HG03442 (cell line): ENCODE data around the gene SLC12A3.

Experiments used
- ATAC-seq: cut with Tn5 transposase; IDR thresholded peaks from one replicate; pipeline ENCODE4 v1.9.1; 2021; ENCODE audit warnings: mild to moderate bottlenecking, moderate library complexity; ENCODE audit not compliant: unreplicated experiment

SLC12A3 gene

DNA sequence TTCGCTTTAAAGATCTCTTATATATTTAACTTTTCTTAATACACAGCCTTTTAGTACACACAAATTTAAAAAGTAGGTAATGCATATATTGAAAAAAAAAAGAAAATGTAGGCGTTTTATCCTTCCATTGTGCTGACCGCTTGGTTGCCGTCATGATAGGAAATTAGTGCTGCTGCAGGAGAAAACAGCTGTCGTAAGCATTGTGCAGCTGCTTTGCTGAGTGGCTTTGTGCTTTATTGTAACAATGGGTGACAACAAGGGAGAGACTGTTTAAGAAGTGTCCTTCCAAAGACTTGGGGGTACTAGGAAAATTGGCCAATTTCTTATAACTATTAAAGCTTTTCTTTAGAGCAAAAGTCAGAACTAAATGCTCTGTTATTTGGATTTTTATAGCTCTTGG, 71.9 kb downstream of the SLC12A3 start:
- no peak for ATAC-seq

DNA sequence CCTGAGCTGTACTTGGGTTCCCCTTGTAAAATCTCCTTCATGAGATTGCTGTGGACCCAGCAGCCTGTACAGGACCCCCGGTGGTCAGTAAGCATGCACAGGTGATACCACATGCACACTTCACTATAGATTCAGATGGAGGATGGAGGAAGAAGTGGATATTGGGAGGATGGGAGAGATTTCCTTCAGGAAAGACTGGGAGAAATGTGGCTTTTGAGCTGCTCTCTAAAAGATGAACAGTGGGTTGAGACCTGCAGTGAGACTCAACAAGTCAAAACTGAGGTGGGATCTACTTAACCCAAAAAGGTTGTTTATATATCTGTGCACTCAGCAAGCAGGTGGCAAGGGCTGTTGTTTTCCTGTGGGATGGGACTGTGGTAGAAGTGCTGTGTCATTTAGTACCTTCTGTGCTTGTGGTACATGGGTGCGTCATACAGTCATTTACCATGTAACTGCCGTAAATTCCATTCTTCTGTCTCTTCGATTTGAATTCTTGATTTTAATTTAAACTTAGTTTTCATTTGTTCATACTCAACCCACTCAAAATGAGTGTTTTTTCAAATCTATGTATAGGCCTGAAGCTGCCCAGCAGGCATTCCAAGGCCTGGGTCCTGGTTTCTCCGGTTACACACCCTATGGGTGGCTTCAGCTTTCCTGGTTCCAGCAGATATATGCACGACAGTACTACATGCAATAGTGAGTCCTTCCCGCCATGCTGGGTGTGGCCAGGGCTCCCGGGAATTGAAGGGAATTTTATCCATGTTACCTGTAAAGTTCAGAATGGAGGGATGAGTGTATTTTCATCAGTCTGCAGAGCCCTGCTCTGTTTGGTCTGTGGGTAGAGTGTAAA, 73.9 kb downstream of the SLC12A3 start:
- peak; percentile 34 for ATAC-seq

DNA sequence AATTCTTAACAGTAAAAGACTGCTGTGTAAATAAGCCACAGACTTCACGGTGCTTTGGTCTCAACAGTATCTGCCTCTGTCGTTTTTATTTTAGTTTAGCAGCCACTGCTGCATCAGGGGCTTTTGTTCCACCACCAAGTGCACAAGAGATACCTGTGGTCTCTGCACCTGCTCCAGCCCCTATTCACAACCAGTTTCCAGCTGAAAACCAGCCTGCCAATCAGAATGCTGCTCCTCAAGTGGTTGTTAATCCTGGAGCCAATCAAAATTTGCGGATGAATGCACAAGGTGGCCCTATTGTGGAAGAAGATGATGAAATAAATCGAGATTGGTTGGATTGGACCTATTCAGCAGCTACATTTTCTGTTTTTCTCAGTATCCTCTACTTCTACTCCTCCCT, 74.8 kb downstream of the SLC12A3 start:
- no peak for ATAC-seq

DNA sequence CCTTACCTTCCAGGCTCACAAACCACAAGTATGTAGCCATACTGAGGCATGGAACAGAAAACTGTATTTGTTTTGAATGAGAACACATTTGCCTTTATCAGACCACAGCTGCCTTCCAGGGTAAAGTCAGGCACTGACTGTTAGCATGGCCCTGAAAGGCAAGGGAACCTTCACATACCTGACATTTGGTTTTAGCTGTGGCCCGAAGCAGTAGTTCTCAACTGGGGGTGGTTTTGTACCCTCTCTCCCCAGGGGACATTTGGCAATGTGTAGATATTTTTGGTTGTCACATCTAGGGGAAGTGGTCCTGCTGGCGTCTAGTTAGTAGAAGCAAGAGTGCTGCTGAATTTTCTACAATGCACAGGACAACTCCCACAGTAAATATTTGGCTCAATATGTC, 76.1 kb downstream of the SLC12A3 start:
- ATAC-seq, result no peak

DNA sequence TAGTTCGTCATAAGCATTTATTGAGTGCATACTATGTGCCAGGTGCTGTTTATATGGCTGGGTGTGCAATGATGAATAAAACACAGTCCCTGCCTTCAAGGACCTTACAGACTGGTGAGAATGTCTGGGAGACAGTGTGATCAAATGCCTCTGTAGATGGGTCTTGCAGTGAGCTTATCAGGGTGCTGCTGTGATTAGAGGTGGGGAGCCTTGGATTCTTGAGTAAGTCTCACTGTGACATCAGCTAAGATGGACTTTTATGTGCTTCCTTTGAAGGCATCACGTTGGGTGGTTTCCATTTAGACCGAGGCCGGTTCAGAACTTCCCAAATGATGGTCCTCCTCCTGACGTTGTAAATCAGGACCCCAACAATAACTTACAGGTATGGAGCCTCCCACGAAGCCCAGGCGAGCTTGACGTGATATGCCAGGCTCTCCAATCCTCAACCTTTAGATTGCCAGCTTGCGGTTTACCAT, 76.9 kb downstream of the SLC12A3 start:
- no peak for ATAC-seq

DNA sequence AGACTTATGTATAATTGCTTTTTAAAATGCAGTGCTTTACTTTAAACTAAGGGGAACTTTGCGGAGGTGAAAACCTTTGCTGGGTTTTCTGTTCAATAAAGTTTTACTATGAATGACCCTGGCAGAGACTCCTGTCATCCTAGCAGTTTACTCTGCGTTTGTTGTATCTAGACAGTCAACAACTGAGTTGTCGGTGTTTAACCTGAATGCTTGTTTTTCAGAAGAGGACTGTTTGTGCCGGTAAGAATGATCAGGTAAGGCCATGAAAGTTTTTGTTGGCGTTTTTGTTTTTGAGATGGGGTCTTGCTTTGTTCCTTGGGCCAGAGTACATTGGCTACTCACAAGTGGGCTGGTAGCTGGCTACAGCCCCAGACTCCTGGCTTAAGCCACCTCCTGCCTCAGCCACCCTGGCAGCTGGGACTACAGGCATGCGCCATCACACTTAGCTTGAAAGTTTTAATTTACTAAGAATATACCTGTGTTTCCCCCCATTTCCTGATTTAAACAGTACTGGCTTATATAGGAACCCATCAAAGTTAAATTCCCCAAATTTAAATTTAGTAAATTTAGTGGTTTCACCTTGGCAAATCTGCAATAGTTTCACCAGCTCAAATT, 78.9 kb downstream of the SLC12A3 start:
- ATAC-seq, result no peak

DNA sequence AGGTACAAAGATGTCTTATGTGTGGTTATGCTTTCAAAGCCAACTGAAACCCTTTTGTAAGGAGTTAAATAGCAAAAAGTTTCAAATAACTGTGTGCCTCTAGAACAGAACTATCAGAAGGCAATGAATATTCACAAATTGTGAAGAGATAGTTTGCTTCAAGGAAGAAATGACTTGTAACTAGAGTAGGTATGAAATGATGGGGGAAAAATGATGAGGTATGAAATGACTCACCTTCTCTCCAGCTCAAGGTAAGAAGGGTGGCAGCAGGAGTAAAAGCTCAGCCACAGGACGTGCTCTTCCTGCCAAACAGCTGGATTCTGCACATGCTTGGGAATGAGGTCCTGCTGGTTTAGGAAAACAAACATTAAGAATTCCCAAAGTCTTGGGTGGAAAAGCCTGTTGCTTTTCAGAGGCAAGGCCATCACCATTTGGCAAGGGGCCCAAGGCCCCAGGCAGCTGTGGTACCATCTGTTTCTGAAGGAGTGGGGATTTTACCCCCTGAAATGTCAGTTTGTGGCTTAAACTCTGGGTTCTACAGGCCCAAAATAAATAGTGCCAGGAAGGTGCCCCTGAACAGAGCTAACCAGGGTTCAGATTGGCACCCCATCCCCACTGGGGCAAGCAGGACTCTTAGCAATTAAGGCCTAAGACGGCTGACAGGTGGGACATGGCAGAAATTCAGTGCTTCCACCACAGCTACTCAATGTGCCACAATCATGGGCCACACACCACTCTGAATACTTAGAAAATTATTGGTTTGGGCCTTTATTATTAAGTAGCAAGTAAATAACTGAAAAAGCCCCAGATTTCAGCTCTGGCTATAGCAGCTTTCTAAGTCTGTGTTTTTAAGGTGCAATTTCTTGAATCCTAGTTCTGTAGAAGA, 80.2 kb downstream of the SLC12A3 start:
- ATAC-seq, result peak; percentile 52

DNA sequence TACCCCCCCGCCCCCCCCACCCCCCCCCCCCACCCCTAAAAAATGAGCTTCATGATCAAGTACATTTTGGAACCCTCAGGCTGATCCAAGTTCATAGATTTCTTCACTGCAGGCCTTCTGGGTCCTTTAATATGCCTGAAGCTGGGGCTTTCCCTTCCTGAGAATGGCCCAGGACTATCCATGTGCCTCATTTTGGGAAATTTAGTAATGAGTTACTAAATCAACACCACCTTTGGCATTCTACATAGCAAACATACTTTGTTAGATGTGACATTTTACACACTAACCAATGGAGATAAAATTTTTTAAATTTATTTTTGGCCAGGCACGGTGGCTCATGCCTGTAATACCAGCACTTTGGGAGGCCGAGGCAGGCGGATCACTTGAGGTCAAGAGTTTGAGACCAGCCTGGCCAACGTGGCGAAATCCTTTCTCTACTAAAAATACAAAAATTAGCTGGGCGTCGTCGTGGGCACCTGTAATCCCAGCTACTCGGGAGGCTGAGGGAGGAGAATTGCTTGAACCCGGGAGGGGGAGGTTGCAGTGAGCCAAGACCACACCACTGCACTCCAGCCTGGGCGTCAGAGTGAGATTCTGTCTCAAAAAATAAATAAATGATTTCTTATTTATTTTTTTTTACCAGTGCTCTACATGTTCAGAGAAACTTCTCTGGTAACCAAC, 81.0 kb downstream of the SLC12A3 start:
- ATAC-seq, result no peak

DNA sequence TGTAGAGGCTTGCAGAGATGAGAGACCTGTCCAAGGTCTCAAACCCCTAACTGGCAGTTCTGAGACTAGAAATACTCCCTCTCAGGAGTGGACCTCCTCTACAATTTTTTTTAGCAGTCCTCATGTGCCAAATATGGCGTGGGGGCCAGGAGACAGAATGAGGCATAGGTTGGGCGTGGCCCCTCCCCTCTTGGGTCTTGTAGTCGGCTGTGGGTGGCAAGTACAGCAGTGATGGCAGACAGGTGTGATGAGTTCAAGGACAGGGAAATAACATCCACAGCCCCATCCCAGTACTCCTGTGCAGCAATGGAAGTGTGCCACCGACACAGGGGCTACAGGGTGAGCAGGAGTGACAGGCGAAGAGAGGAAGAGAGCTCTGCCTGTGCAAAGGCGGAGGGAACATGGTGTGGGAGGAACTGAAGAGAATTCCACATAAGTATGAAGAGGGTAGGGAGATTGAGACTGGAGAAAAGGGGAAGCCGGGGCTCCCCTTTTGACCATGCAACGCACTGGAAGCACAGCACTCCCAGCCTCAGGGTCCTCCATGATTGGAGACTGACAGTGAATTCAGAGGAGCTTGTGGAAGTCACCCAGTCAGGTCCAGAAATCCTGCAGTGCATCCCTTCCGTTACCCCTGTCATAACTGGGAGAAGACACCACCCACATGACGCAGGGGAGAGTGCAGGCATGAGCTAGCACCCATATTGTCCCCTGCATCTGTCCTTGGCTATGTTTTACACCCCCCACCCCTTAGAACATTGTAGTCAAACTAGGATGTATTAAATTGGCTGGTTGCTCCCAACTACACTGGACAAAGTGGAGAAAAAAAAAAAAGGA, 82.0 kb downstream of the SLC12A3 start:
- ATAC-seq, result no peak

DNA sequence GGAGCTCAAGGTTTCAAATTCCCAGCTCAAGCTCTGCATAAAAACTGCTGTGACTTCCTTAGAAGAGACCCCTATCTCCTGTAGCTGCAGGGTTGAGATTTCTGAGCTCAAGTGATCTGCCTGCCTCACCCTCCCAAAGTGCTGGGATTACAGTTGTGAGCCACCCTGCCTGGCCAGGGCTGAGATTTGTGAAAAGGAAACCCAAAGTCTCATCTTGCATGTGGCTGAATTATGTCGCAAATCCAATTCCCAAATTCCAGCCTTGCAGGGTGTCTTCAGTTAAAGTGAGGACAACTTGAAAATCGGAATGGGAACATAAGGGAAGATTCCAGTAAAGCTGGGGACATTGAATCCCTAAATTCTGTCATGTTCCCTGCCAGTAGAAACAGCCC, 82.6 kb downstream of the SLC12A3 start:
- no peak for ATAC-seq

DNA sequence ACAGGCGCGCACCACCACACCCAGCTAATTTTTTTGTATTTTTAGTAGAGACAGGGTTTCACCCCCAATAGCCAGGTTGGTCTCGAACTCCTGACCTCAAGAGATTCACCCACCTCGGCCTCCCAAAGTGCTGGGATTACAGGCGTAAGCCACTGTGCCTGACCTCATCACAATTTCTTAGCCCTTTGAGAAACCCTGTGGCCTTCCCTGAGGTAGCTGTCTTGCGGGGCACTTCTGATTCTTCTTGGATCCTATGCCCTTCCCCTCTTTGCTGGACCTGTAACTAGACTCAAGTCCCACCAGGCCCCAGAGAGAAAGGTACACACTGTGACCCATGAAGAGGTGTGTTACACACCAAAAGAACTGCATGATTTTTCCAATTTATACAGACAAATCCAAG, 83.2 kb downstream of the SLC12A3 start:
- ATAC-seq, result no peak

DNA sequence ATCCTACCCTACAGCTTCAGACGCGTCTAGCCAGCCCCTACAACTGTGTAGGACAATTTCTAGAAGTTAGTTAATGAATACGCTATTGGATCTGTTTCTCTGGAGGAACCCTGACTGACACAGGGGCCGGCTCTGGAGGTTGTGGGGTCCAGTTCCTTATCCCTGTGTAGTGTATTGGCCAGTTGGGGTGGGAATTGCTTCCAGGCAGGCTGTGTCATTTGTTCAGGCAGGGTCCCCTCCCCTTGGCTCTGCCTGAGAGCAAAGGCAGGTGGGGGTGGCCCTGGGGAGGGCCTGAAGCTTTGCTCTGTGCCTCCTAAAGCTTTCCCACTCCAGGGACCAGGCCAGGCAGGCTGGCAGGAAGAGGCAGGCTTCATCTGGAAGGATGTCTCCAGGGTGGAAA, 85.0 kb downstream of the SLC12A3 start:
- ATAC-seq, result no peak

DNA sequence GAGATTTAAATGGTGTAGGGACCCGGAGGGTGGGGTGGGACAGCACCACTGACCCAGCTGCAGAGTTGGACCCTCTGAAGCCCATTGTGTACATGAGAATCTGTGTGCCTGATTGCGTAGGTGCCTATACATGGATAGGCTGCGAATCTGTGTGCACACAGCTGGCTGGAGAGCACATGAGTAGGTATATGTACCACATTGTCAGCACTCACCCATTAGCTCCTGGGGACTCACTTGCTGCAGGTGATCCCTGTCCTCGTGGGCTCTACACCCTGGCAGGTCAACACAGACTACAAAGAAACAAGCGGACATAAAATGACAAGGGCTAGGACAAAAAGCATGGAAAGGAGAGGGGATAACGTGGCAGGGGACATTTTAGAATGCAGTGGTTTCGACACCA, 85.4 kb downstream of the SLC12A3 start:
- no peak for ATAC-seq

DNA sequence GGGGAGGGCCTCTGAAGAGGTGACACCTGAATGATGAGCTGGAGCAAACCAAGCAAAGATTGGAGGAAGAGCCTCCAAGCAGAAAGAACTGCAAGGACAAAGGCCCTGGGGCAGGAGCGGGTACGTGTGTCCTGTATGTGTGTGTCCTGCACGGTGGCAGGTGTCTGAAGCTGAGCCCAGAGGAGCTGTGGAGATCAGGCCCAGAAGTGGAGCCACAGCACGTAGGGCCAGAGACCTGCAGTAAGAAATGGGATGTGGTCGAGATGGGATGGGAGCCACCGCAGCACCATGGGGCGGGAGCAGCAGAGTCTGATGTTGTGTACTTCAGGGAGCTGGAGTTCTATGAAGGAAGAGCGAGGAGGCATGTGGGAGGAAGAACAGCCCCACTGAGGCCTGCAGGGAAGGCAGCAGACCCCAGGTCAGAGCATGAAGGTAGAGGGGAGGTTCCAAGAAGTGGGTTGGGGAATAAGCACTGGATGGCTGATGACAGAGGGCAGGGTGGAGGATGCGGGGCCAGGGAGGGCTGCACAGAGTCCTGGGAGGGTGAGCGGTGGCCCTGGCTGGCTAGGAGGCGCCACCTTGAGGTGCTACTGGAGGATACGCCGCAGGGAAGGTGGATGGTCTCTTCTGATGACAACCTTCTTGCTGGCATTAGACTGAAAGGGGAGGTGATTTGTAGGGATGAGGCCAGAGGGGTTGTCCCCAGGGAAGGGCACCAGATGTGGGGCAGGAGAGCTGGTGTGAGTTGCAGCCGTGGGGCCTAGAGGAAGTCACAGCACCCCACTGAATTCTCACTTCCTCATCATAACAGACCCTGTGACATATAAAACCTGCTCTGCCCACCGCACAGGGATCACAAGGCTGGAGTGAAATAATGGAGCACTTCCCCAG, 86.1 kb downstream of the SLC12A3 start:
- ATAC-seq, result peak; percentile 62

DNA sequence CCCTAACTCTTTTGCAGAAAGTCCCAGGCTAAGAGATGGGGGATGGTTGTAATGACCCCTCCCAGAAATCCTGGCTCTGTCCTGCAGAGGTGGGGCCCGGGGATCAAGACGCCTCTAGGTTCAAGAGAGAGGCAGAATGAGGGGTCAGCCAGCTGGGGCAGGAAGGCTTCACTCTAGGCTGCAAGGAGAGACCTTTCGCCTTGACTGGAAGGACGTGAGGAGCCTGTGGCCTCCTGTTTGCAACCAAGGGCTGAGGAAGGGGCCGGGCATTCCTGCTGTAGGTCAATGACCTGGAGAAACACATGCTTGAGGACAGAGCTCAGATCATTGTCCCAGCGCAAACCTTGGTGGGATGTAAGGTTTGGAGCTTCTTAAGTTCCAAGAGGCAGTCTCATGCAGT, 88.0 kb downstream of the SLC12A3 start:
- no peak for ATAC-seq

DNA sequence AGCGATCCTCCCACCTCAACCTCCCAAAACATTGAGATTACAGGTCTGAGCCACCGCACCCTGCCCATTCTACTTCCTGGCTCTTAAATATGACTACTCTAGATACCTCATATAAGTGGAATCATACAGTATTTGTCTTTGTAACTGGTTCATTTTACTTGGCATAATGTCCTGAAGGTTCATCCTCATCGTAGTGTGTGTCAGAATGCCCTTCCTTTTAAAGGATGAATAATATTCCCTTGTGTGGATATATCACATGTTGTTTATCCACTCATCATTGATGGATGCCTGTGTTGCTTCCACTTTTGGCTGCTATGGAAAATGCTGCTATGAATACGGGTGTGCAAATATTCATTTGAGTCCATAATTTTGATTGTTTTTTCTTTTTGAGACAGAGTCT, 91.1 kb downstream of the SLC12A3 start:
- ATAC-seq, result no peak

DNA sequence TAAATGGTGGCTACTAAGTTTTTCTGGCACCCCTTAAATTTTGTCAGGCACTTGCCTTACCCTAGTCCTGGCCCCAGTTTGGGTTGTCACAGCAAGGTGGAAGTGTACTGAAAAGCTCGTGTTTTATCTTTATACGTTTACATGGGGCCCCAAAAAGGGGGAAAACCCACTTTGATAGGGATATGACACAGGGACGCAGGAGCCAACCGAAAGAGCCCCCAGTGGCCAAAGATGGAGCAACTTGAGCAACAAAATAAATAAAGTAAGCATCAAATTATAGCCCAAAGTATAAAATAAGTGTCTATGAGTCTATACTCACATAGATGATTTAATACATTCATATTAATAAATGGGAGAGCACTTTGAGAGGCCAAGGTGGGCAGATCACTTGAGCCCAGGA, 91.7 kb downstream of the SLC12A3 start:
- ATAC-seq, result no peak

DNA sequence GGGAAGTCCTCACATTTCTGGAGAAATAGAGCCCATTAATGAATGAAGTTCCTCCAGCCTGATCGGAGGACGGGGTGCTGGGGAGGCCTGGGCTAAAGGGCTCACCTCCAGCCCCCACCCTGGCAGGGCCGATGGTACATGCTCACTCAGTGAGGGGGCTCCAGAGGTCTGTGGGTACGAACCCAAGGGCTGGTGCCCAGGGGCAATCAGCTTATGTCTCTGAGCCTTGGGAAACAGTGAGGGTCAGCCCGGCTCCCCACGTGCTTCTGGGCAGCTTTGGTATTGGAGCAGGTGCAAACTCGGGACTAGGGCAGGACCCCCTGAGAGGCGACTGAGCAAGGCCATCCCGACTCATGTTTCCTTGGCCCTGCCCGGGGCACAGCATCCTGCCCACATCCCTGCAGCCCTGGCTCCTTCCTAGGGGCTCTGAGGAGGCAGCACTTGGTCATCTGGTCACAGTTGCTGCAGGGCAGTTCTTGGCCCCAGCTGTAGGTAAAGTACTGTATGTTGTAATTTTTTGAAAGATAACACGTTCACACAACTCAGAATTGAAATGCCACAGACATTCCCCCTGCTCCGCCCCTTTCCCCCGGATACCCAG, 95.8 kb downstream of the SLC12A3 start:
- no peak for ATAC-seq

DNA sequence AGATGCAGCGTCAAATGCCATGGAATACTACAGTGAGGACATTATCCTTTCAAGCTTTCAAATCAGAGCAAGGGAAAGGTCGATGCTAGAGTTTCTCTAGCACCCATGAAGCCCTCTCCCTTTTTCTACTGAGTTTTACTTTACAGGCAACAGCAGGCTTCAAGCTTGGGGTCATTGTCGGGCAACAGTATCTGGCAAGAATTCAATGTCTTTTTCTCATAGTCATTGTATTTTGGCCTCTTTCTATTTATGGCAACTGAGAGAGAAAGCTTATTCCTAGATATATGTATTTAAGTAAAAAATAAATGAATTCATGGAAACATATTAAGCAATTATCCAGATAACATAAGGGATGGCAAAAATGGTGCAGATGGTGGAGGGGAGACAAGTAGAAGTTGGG, 96.4 kb downstream of the SLC12A3 start:
- ATAC-seq, result no peak
